Testis (tissue), 3 donors: ENCODE results near the gene TGFB3. TPM values are rescaled to one million over a fixed set of nuclear protein-coding genes. Genes with fewer than 3 reads are reported as not detected.

Experiments used
- DNase-seq: peaks from one replicate; pipeline ENCODE4 v3.0.0-alpha.2; 2019
- H3K27ac ChIP-seq, 2 donors: fragments of 200-600 bp; sonication (generic); one replicate each; pipeline ENCODE4 v1.5.1; 2019
- H3K27me3 ChIP-seq: fragments of 200-600 bp; sonication (generic); one replicate; pipeline ENCODE4 v1.5.1; 2019
- H3K36me3 ChIP-seq: fragments of 200-600 bp; sonication (generic); one replicate; pipeline ENCODE4 v1.5.1; 2017; ENCODE audit warnings: low read depth; ENCODE audit errors: missing control alignments
- H3K4me1 ChIP-seq: fragments of 200-600 bp; sonication (generic); one replicate; pipeline ENCODE4 v1.5.1; 2019
- H3K4me3 ChIP-seq, 2 donors: fragments of 200-600 bp; sonication (generic); one replicate each; pipeline ENCODE4 v1.5.1; 2017 to 2019
- H3K9me3 ChIP-seq: fragments of 200-600 bp; sonication (generic); one replicate; pipeline ENCODE4 v1.5.1; 2017
- CTCF ChIP-seq, 3 experiments: fragments of 450-650 bp in 2 of 3; fragments of 200-600 bp in 1 of 3; sonication (generic) in 1 of 3; IDR thresholded peaks; one replicate each; pipeline ENCODE4 v1.5.1; 2016 to 2019; ENCODE audit warnings: antibody characterized with exemption in 3 of 3, mild to moderate bottlenecking in 2 of 3, moderate library complexity in 1 of 3
- POLR2A ChIP-seq: fragments of 450-650 bp; IDR thresholded peaks from one replicate; pipeline ENCODE4 v1.6.1; 2017; ENCODE audit warnings: antibody characterized with exemption, mild to moderate bottlenecking, moderate library complexity
- WGBS, 2 donors: methylation state at CpG; one replicate each; pipeline ENCODE4 v1.1.5; 2018; 5-methylcytosine and 5-hydroxymethylcytosine counted together
- intact Hi-C: fragments of 100-400 bp; cut with DNase I; formaldehyde crosslinking; loops from one replicate; pipeline ENCODE4 v1.15.1; 2023; ENCODE audit warnings: low total_unique reads
- polyA plus RNA-seq: library from polyadenylated mRNA; stranded (reverse); fragments of 350-450 nt; fragmentation: Illumina TruSeq; extraction: RNeasy Lipid Tissue Mini Kit (QIAGEN cat#74804); gene quantifications from one replicate; pipeline ENCODE4 v1.2.3, GENCODE V29; 2014; ENCODE audit warnings: low read depth, low replicate concordance; ENCODE audit not compliant: insufficient read depth
- total RNA-seq, 2 donors: library from RNA; depleted of rRNA; stranded (reverse); fragments of >200 nt; gene quantifications; one replicate each; pipeline ENCODE4 v1.2.3, GENCODE V29; 2016

The TGFB3 gene
- total and polyA plus RNA-seq, 3 donors from 2014 or later = 9.4 to 18.0 (median 15.2) TPM

GRCh38 chr14:75960231-75960630, 21.6 kb downstream of the TGFB3 start:
- no peak for DNase-seq

GRCh38 chr14:75959031-75959430, 22.8 kb downstream of the TGFB3 start:
- intact Hi-C loops = no loop called here

More at GRCh38 chr14:75960231-75960630, 21.6 kb downstream of the TGFB3 start:
- 64 to 68% methylated on average over 6 of the region's 6 CpGs for WGBS, 2 donors
- no peaks in the 10 kb centered on the region for H3K27me3 ChIP-seq
- no peaks in the 10 kb centered on the region for H3K4me1 ChIP-seq
- no peaks in the 10 kb centered on the region for H3K36me3 ChIP-seq
- intact Hi-C loops = no loop called here
- no peak overlapping the region for H3K4me3 ChIP-seq
- no peaks in the 10 kb centered on the region for H3K9me3 ChIP-seq
- no peak for TF ChIP-seq POLR2A
- TF ChIP-seq CTCF (IDR thresholded peaks at IDR 0.05) = no peak
- no peak overlapping the region for H3K27ac ChIP-seq

GRCh38 chr14:75952489-75952888, 29.3 kb downstream of the TGFB3 start:
- 97% methylated on average over 3 of the region's 3 CpGs for WGBS, 2 donors
- Histone ChIP-seq H3K4me1 (no peaks in the 10 kb centered on the region), H3K27me3 (no peaks in the 10 kb centered on the region), H3K27ac (no peak overlapping the region), H3K4me3 (no peak overlapping the region), H3K36me3 (no peaks in the 10 kb centered on the region), H3K9me3 (no peaks in the 10 kb centered on the region)
- no peak for DNase-seq
- TF ChIP-seq POLR2A = no peak
- no peak for TF ChIP-seq CTCF (IDR thresholded peaks at IDR 0.05)
- intact Hi-C loops = no loop called here

More at GRCh38 chr14:75959031-75959430, 22.8 kb downstream of the TGFB3 start:
- Histone ChIP-seq H3K4me1 (no peaks in the 10 kb centered on the region), H3K27me3 (no peaks in the 10 kb centered on the region), H3K9me3 (no peaks in the 10 kb centered on the region), H3K4me3 (no peak overlapping the region), H3K36me3 (no peaks in the 10 kb centered on the region), H3K27ac (no peak overlapping the region)
- no peak for TF ChIP-seq POLR2A
- no peak for DNase-seq
- 90 to 94% methylated on average over 9 of the region's 9 CpGs for WGBS, 2 donors

GRCh38 chr14:75946785-75947184, 35.0 kb downstream of the TGFB3 start:
- H3K27me3 ChIP-seq = no peaks in the 10 kb centered on the region
- no peak for DNase-seq
- no peak for TF ChIP-seq CTCF (IDR thresholded peaks at IDR 0.05)
- TF ChIP-seq POLR2A = no peak
- intact Hi-C loops = no loop called here
- H3K27ac ChIP-seq = no peak overlapping the region
- WGBS, 2 donors = 90 to 92% methylated on average over 5 of the region's 5 CpGs
- H3K36me3 ChIP-seq = no peaks in the 10 kb centered on the region
- no peaks in the 10 kb centered on the region for H3K4me1 ChIP-seq
- no peaks in the 10 kb centered on the region for H3K9me3 ChIP-seq
- no peak overlapping the region for H3K4me3 ChIP-seq

GRCh38 chr14:75944607-75945241, 37.1 kb downstream of the TGFB3 start:
- intact Hi-C loops = no loop called here
- no peak overlapping the region for H3K4me3 ChIP-seq
- H3K9me3 ChIP-seq = no peaks in the 10 kb centered on the region
- TF ChIP-seq POLR2A (no peak), CTCF (IDR thresholded peaks at IDR 0.05) (no peak)
- H3K4me1 ChIP-seq = no peaks in the 10 kb centered on the region
- H3K36me3 ChIP-seq = no peaks in the 10 kb centered on the region
- 93 to 96% methylated on average over 4 of the region's 4 CpGs for WGBS, 2 donors
- no peak for DNase-seq
- H3K27ac ChIP-seq = no peak overlapping the region
- H3K27me3 ChIP-seq = no peaks in the 10 kb centered on the region
